HG03159 (cell line): ENCODE measurements around the gene EFHC1.
"Not testable (repeated sequence)": the region's sequence is repeated elsewhere in the genome, so short reads cannot be mapped to it uniquely, and the experiment has no call there.

Experiments used
- ATAC-seq: cut with Tn5 transposase; IDR thresholded peaks from one replicate; pipeline ENCODE4 v1.9.1; 2021; ENCODE audit warnings: mild to moderate bottlenecking, moderate library complexity; ENCODE audit not compliant: unreplicated experiment

EFHC1 gene

DNA sequence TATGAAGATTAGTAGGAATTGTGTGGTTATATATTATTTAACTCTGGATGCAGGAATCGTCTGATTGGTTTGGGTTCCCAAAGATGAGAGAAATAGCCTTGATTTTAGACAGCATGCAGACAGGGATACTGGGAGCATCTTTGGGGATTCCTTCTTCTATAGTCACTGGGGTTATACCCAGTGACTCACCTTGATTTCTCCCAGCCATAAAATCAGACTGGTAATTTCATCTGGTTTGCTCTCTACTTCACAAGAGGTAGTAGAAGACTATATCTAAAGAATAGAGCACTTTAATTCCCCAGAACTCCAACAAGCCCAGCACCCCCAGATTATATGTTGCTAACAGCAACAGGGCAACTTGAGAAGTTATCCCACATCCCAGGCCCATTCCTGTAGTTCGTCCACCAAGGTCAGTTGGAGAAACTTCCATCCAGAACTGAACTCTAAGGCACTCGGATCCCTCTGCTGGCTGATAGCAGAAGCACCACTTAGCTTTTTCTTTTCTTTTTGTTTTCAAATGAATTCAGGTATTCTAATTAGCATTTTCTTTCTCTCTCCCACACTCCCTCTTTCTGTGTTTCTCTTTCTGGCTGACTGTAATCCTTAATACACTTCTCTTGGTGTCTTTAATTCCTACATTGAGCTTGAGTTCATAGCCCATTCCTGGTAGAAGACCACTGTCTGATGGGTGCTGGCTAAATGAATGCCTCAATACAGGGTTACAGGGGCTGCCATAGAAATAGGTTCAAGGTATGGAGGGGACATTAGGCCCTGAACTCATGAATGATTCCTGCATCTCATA, 20.4 kb upstream of the EFHC1 start:
- peak; percentile 38 for ATAC-seq

DNA sequence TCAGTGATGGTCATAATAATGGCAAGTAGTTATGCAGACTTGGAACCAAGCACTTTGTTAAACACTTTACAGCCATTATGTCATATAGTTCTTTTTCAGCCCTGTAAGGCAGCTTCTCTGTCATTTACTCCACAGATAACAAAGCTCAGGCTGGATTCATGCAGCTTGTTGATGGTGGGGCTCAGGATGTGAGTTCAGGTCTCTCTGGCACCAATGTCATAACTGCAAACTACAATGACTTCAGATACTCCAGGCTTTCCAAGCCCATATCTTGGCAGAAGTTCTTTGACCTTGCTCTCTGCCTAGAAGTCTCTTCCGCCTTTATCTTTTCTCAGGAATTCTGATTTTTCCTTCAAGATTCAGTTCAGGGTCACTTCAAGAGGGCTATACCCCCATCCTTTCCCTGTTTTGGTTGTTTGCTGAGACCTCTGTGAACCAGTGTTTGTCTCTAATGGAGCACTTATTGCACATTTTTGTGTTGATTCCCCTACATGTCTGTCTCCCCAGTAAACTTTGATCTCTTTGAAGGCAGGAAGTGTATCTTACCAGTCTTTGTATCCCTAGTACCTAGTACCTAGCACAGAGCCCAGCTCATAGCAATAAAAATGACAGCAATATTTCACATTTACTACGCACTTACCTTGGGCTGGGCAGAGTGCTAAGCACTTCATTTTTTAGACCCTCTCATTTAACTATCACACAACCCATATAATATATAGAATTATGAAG, 19.7 kb upstream of the EFHC1 start:
- no peak for ATAC-seq

DNA sequence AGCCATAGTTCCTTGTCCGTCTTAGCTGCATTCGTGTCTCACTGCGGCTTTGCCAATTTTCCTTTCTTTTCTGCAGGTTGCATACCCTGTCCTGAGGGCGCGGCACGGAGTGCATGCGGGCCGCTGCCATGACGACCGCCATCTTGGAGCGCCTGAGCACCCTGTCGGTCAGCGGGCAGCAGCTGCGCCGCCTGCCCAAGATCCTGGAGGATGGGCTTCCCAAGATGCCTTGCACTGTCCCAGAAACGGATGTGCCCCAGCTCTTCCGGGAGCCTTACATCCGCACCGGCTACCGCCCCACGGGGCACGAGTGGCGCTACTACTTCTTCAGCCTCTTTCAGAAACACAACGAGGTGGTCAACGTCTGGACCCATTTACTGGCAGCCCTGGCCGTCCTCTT, 17.1 kb upstream of the EFHC1 start:
- no peak for ATAC-seq

GRCh38 chr6:52403627-52404026, 16.5 kb upstream of the EFHC1 start:
- no peak for ATAC-seq

GRCh38 chr6:52405243-52405642, 14.9 kb upstream of the EFHC1 start:
- no peak for ATAC-seq

GRCh38 chr6:52407467-52407866, 12.7 kb upstream of the EFHC1 start:
- ATAC-seq = peak; percentile 71

DNA sequence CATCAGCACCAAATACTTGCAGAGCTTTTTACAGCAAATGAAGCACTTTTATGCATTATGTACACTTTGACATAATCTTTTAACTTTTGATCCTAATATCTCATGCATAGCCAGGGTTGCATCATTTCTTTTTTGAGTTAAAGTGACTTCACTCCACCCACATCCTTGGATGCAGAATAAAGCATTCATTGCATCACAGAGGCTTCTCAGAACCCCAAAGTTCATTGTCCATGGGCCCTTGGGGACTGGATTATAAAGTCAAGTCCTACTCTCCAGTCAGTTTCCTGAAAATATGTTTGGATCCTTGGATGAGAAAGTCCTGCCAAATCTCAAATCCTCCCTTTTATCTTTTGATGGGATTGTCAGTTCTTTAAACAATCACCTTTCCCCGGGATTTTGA, 10.6 kb upstream of the EFHC1 start:
- ATAC-seq = no peak

GRCh38 chr6:52410979-52411378, 9.2 kb upstream of the EFHC1 start:
- no peak for ATAC-seq

GRCh38 chr6:52411911-52412310, 8.2 kb upstream of the EFHC1 start:
- no peak for ATAC-seq

DNA sequence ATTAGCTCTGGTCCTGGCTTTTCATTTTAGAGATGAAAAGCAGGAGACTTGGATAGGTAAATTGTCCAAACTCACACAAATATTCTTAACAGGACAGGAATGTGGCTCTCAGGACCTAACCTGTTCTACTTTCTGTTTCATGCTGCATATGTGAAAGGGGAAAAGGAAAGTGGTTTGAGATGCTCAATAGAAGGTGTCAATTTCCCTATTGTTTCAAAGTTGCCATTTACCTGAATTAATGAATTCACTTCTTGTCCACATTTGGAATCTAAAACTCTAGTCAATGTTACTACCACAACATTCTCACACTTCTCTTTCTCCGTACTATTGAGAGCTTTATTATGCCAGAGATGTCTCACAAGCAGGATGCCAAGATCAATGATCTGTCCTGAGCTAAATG, 4.8 kb upstream of the EFHC1 start:
- no peak for ATAC-seq

DNA sequence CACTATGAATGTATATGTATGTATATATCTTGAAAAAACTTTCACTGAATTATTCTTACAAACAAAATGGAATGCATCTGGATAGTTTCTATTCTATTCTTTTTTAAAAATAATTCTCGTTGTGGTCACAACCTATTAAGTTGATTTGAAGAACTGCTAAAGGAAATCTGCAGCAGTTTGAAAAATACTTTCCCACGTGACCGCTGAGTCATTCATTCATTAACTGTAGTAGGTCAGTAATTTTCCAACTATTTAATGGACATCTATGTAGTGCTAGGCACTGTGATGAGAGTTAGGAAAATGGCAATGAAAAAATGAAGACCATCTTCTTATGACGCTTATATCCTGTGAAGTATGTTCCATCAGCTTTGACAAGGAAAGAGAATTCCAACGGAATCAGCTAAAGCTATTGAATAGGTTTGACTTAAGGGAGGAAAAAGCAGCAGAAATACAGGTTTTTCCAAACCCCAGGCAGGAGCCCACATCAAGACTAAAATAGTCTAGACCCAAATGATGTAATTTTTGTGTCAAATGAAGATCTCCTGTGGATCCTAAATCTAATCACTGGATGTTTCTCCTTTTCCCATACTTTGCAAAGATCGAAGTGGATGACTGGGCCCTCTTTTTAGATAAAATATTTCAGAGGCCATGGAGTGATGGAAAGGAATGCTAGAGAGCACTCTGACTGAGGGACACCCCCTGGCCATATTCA, 4.1 kb upstream of the EFHC1 start:
- ATAC-seq = no peak

DNA sequence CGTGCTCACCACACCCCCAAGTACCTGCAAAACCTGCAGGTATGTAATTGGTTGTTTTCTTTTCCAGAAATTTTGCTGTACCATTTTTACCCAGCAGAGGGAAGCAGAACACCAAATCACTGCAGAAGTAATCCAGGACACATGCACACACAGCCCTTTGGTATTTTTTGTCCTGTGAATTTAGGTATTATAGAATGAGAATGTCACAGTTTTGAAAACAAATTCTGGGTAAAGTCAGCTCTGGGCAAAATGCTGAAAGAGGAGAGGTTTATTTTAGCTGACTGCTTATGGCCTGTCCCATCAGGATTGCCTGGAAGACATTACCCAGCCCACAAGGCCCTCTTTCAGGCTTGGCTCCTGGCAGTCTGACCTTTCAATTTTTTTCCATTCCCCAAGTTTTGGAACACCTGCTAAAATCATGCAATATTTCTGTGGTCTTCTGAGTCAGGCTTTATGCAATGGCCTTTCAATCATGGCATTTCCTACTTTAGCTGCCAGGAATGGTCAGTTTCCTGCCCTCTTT, 3.5 kb upstream of the EFHC1 start:
- no peak for ATAC-seq

GRCh38 chr6:52417675-52418111, 2.4 kb upstream of the EFHC1 start:
- no peak for ATAC-seq

DNA sequence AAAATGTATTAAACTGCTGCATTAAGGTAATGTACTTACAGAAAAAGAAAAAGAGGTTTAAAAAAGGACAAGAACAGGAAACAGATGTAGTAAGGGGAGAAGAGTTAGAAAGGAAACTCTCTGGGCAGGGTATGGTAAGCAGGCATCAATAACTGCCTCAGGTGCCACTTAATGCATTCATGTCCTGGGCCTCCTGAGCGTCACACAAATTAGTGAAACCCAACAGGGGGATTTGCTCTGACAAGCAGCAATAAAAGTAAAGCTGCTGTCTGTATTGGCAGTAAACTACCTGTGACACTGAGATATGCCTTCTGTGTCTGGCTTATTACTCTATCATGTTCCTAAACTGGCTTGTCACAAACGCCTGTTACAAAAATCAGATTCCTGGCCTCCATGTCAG, 1.5 kb upstream of the EFHC1 start:
- ATAC-seq = no peak

GRCh38 chr6:52420668-52421358, 671 bp downstream of the EFHC1 start:
- no peak for ATAC-seq

GRCh38 chr6:52422156-52422555, 2.0 kb downstream of the EFHC1 start:
- ATAC-seq = no peak

DNA sequence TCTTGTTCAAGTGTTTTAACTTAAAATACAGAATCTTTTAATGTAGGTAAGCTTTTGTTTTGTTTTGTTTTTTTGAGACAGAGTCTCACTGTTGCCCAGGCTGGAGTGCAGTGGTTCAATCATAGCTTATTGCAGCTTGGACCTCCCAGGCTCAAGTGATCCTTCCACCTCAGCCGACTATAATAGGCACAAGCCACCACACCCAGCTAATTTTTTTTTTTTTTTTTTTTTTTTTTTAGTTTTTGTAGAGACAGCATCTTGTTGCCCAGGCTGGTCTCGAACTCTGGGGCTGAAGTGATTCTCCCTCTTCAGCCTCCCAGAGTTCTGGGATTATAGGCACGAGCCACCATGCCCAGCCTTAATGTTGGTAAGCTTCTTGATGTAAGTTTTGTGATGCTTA, 3.3 kb downstream of the EFHC1 start:
- ATAC-seq = no peak

GRCh38 chr6:52423971-52424381, 3.8 kb downstream of the EFHC1 start:
- ATAC-seq = no peak

DNA sequence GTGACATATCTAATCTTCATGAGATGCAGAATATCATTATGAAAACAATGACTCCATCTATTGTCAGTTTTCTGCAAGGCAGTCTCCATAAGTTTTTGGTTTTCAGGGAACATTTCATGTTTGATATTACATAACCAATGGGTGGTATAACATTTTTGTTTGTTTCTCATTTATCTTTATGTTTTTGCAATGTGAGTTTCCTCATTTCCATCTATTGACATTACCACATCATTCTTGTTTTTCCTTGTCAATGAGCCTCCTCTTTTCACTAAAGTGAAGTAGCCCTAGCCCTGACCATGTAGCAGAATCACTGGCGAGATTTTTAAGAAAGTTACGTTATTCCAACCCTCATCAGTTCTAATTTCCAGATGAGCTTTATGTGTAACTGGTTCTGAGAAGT, 4.4 kb downstream of the EFHC1 start:
- no peak for ATAC-seq

DNA sequence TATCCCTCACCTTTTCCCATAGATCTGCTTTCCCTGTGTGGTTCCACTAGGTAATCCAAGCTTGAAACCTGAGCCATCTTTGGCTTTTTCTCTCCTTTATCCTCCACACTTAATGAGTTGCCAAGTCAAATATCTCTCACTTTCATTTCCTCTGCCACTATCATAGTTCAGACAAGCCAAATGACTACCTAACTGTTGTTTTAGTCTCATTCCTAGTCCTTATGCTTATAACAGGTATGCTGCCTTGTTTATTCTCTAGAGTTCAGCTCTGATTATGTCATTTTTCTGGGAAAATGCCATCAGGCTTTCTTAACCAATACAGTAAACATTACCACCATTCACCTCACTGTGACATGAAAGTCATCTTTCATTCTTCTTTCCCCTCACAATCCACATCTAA, 6.5 kb downstream of the EFHC1 start:
- ATAC-seq = peak; percentile 68

DNA sequence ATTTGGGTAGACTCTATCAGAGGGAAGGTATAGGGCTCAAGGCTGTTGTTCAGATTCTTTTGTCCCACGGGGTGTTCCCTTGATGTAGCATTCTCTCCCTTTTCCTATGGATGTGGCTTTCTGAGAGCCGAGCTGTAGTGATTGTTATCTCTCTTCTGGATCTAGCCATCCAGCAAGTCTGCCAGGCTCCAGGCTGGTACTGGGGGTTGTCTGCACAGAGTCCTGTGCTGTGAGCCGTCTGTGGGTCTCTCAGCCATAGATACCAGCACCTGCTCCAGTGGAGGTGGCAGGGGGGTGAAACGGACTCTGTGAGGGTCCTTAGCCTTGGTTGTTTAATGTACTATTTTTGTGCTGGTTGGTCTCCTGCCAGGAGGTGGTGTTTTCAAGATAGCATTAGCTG, 13.2 kb downstream of the EFHC1 start:
- not testable (repeated sequence) for ATAC-seq
